Measurements from ENCODE around the gene DCTD.

GRCh38 chr4:182856862-182857261 is 60.3 kb downstream of the DCTD start:
- TF ChIP-seq CTCF (conservative IDR thresholded peaks at IDR 0.05) (no peak), ZFX (IDR thresholded peaks at IDR 0.05) (no peak)

All from C4-2B (cell line).